CD4-positive, alpha-beta T cell treated with Interleukin-6 at 100 ng/mL for 8 hours (primary cell): Measurements from ENCODE around the gene IL2RA.

ENCODE experiments used
- DNase-seq: peaks from one replicate; pipeline ENCODE4 v3.0.0-alpha.2; 2020; ENCODE audit warnings: mixed read lengths, low spot score

Gene IL2RA

DNA sequence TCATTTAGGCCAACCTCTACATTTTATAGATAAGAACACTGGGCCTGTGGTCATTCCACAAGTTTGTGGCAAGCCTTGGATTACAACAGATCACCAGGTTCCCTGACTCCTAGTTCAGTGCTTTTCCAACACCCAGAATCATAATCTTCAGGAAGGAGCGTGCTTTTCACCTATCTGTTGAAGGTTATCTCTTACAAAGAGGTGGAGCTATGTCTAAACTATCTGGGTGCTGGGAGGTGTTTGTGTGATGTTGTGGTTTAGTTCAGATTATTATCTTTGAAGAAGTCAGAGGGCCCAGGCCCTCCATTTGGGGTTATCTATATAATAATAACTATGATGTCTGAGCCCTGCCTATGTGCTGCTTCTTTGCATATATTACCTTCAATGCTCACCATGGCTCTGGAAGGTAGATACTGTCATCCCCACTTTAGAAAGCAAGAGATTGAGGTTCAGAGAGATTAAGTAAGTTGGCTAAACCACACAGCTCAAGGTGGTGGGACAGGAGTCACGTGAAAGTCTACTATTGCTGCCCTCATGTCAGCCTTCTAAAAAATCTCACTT is 24.0 kb downstream of the IL2RA start:
- peak; percentile 49 for DNase-seq

DNA sequence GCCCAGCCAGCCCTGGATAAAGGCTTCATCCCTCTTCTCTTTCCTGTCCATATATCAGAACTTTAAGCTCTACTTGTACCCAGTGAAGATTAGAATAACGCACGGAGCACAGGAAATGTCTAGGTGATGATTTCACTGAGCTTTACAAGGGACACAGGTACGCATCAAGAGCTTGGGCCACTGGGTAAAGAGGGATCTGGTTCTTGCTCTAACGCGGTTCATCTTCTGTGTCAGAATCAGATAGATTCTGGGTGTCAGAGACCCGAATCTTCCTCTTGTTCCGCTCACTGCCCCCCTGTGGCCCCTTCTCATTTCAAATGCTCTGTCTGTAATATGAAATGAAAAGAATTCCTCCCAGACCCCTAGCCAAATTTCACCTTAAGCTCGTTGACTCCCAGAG is 24.7 kb downstream of the IL2RA start:
- no peak for DNase-seq

DNA sequence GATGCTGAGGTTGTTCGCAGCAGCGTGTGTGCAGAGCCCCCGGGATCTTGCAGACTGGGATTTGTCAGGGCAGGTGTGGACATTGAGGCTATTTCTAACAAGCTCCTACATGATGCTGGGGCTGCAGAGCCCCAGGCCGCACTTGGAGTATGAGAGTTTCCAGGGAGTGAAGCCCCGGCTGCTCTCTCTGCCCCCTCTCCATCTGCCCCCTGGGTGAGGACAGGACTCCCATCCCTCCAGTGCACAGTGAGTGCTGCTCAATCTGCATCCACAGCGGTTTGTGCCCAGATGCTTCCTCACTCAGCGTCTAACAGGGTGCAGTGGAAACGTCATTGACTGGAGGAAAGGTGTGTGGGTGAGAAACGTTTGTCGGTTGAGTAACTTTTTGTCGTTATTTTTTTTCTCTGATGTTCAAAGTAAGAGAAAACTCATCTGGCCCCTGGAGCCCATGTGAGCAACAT is 25.3 kb downstream of the IL2RA start:
- DNase-seq, result peak; percentile 28

DNA sequence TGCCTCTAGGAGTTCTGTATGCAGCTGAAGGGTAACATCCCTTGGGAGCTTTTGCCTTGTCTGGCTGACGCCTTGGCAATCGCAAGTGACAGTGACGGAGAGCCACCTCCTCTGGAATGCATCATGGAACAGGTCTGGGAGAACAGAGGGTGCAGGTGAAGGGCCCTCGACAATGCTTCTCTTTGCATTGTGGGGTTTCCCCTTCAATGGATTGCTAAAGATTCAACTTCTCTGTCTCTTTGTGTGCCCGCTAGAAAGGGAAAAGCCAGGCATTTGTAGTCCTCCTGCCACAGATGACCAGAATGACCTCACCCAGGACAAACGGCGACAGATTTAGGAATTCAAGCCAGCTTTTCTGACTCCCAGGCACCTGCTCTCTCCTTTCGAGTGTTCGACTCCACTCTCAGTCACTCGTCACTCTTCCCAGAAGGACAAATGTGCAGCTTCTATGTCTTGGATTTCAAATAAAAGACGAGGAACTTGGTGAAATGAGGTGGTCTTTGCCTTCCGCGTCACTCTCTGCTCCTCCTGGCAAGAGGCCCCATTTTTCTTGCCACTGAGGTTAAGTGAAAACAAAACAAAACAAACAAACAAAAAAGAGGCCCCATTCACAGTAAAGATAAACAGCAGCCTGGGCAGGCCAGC is 26.1 kb downstream of the IL2RA start:
- no peak for DNase-seq

DNA sequence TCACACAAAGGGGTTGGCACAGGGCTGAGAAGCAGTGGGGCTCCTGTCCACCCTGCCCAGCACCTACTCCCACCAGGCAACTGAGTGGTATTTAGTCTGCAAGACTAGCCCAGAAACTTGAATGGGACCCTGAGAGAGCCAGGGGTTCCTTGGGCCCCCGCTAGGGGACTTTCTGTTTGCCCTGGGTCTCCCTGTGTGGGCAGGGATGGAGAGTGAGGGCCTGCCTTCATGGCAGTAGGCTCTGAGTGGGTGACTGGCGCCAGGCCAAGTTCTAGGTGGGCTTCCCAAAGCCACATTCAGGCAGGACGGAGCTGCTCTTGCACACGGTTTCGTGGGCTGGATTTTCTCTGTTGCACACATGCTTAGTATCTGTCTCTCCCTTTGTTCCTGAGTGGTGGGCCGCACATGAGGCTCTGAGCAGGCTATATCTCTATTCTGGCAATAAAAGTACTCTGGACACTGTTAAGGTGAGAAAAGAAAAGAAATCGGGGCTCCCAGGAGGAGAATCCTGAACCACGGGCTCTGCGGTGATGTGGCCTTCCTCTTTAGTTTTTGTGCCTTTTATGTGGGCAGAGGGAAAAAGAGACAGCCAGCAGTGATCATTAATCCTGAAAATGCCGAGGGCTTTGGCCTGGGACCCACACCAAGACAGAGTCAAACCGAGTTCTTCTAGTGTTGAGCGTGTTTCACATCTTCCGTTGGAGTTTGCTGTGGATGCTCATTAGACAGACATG is 26.9 kb downstream of the IL2RA start:
- no peak for DNase-seq

DNA sequence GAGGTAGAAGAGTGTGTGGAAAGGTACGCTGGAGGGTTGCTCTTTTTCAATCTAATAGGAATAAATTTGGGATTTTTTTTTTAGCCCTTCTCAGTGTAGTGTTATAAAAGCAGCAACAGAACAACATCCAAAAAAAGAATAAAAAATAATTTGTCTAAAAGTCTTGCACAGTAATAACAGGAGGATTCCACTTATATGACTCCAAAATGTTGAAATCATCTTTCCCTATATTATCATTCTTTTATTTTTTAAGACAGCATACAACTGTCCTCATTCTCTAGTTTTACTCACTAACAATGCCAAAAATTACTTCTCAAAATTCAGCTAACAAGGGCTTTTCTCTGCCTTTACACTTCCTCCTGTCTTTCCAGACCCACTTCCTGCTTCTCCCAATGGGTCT is 27.8 kb downstream of the IL2RA start:
- no peak for DNase-seq

DNA sequence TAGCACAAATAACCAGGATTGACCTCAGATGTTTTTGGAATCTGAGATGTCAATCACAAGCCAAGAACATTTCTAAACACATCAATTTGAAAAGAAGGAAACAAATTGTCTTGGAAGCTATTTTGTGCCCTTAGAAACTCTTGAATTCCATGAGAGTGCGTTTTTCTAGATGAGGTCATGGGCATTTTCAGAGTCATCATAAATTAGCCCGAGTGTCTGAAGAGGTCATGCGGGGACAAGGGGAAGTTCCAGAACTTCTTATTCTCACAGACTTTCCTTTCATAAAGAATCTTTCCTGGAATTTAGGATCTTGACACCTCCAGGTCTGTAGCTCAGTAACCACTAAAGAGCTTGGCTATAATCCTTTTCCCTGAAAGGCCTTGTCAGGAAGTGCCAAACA is 28.2 kb downstream of the IL2RA start:
- DNase-seq, result no peak

DNA sequence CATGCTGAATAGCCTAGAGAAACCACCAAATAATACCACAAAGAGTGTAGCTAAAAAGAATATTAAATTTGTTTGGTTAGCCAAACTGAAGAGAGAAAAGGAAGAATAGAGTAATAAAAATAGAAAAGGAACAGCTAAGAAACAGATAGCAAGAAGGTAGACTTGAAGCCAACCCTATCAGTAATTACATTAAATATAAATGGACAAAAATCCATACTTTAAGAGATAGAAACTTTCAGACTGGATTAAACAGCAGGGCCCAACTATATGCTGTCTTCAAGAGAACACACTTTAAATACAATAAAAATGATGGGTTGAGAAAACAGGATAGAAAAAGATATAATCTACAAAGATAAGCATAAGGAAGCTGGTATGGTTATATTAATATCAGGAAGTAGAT is 31.2 kb downstream of the IL2RA start:
- no peak for DNase-seq

DNA sequence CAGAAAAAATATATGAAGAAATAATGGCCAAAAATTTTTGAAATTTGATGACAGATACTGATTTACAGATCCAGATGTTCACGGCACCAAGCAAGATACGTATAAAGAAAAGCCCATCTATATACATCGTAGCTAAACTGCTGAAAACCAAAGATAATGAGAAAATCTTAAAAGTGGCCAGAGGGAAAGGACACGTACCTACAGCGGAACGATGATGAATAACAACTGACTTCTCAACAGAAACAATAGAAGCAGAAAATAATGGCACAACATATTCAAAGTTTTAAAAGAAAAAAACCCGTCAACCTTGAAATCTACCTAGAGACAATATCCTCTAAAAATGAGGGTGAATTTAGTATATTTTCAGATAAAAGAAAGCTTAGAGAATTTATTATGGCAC is 31.9 kb downstream of the IL2RA start:
- DNase-seq, result no peak

DNA sequence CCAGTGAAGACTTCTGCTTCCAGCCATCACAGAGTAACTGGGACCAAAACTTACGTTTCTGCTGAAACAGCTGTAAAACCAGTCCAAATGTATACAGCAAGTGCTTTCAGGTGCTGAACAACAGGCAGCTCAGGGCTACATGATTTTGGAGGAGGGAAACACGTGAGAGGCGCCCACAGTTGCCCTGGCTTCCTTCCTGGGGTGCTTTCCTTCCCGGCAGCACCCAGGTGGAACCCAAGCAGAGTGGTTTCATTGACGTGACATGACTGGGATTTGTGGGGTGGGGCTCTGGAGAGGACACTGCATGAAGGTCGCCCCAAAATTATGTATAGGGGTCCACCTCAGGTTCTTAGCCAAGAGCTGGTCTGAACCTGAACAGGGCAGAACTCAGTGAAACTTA is 34.2 kb downstream of the IL2RA start:
- DNase-seq, result no peak

DNA sequence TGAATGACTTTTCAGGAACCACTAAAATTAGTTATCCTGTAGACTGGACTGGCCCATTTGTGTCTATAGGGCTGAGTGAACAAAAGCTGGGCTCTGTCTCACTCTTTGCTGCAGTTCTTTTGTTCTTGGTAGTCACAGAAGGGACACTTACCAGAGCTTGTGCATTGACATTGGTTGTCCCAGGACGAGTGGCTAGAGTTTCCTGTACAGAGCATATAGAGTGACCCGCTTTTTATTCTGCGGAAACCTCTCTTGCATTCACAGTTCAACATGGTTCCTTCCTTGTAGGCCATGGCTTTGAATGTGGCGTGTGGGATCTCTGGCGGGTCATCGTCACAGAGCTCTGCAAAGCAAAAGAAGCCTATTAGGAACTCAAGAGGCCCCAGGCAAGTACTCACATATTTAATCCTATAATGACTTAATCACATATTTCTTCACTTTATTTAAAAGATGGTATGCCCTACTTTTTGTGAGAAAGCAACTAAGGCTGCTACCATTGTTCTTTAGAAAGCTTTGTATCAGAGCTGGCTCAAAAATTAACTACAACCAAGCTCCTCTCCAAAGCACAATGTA is 36.4 kb downstream of the IL2RA start:
- no peak for DNase-seq

DNA sequence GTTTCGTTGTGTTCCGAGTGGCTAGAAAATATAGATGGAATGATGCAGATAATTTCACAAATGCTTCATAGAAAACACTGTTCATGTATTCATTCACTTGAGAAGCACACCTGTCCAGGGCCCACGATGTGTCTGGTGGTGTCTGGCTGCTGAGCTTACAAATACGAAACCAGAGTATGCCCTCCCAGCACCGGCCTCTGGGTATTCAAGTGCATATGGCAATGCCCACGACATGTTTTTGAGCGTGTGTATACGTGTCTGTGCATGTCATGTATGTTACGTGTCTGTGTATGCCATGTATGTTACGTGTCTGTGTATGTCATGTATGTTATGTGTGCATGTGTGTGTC is 37.9 kb downstream of the IL2RA start:
- no peak for DNase-seq

DNA sequence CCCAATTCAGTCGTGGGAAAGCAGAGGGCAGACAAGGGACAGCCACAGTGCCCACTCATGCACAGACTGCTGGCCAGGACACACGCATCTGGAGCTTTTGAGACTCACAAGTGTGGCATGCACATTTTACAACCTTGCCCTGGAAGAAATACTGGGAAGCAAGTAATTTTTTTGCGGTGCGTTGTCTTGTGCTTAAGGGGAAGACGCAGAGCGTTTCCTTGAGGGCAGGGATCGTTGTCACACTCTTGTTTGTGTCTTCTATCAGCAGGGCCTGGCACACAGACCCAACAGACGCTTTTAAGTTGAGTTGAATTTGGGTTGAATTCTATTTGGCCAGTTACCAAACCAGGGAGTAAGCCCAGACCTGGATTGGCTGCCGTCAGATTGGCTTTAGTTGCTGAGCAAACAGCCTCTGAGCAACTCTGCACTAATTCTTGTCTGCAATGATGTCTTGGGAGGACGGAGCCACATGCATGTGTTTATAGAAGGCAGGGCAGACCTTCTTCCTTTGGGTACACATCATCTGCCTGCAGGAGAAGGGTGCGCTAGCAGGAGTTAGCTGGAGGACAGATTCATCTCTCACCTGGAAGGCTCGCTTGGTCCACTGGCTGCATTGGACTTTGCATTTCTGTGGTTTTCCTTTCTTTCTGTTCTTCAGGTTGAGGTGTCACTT is 38.4 kb downstream of the IL2RA start:
- no peak for DNase-seq

DNA sequence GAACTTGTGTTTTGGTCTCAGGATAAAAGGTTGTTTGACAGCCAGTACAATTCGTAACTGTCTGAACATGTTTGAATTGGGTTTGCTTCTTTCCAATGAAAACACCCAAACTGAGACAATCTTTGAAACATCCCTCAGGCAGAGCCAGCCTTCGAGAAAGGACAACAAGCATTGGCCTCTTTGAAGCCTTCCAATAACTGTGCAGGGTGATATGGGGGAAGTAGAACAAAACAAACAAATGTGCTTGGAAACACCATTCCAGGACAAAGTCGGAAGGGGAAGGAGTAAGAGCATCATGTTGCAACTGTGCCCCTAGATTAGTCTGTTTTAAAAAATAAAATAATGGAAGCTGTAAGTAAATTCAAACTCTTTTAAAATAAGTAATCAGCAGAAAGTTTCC is 39.5 kb downstream of the IL2RA start:
- no peak for DNase-seq

DNA sequence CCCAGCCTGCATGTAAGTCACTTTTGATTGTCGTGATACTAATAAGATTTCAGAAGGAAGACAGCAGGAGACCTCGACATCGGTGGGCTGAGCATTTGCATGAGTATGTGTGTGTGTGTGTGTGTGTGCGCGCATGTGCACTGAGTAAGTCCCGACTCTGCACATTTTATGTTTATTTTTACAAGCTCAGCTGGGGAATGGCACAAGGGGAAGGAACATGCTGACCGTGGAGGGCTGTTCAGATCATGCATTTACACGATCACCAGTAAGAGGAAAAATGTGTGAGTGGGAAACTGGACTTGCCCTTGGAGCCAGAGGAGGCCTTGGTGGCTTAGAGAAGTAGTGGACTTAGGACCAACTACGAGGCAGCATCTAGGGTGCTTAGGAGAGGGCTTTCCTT is 41.3 kb downstream of the IL2RA start:
- no peak for DNase-seq

DNA sequence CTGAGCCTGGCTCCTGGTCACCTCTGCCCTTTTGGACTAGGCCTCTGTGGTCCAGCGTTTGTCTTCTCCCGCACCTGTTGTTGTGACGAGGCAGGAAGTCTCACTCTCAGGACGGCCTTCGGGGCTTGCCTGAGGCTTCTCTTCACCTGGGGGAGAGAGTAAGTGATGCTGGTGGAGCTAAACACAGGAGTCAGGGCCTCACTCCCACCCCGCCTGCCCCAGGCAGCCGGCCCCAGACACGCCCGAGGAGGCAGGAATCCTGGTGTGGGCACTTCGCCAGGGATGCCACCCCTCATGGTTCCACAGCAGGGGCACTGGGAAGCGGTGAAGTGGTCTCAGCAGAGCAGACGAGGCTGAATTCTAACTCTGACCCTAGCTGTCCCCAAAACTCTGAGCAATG is 42.4 kb downstream of the IL2RA start:
- no peak for DNase-seq

DNA sequence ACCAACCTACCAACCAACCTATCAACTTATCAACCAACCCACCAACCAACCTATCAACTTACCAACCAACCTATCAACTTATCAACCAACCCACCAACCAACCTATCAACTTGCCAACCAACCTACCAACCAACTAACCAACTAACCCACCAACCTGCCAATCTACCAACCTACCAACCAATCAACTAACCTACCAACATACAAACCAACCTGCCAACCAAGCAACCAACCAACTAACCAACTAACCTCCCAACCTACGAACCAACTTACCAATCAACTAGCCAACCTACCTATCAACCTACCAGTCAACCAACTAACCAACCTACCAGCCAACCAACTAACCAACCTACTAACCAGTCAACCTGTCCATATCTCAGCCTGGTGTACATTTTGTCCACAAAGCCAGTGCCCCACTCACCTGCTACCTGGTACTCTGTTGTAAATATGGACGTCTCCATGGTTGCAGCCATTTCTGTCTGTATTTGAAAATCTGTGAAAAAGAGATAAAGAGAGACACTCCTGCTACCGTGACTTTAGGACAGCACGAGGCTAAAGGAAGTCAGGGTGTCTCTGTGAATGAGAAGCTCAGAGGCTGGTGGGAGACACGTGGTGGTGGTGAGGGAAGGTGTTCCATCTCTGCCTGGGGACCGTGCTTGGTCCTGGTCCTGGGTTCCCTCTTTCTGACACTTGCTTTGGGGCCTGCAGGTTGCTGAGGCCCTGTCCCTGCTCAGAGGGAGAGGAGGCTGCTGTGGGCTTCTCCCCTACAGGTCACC is 43.0 kb downstream of the IL2RA start:
- DNase-seq, result no peak

DNA sequence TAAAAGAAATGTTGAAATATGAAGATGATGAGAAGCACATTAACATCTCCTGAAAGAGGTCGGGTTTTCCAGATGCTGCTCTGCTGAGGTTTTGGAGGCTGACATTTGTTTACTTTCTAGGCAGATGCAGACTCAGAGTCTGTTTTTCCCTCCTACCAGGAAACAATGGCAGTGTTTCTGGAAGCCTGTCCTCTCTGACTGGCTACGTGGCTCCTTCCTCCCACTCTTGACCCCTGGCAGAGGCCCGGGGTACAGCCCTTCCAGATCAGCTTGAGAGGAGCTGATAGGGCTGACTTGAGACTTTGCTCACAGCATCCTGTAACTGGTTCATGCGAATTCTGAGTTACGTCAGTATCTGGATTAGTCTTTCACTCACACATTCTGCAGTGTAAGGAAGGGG is 43.7 kb downstream of the IL2RA start:
- no peak for DNase-seq

DNA sequence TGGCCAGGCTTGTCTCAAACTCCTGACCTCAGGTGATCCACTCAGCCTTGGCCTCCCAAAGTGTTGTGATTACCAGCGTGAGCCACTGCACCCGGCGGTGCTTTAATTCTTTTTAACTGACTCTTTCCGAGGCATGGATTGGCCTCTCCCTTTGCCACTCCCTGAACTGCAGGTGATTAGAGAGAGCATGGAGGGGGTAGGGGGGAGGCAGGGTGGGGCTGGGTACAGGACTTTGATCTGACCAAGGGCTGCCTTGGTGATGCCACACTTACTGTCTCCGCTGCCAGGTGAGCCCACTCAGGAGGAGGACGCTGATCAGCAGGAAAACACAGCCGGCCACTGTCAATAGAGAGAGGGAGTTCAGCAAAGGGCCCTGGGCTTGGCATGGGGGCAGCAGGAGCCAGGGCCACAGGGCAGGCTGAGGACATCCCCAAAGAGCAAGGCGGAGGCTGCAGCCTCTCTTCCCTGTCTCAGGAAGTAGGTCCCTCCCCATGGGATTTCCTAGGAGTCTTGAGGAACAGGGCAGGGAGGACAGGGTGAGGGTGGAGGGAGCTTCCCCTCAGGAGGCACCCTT is 44.3 kb downstream of the IL2RA start:
- no peak for DNase-seq

DNA sequence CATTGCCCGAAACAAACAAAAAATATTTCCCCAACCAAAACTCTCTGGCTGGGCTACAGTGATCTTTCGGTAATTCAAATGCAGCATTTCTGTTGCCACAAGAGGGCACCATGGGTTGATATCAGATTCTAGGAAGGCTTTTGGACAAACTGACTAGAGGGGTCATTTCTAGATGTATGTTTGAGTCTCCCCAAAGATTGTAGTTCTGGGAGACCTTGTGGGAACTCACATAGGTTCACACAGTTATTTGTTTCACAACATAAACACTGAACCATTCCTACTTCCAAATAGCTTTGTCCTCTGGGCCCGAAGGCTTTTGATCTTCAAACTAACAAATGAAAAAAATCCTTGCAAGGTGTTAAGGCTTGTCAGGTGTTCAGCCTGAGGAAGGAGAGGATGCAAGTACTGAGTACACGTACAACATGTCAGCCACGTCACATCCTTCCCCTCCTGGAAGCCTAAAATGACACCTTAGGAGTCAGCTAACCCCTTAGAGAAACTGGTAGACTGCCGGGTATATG is 47.9 kb downstream of the IL2RA start:
- DNase-seq, result peak; percentile 75

DNA sequence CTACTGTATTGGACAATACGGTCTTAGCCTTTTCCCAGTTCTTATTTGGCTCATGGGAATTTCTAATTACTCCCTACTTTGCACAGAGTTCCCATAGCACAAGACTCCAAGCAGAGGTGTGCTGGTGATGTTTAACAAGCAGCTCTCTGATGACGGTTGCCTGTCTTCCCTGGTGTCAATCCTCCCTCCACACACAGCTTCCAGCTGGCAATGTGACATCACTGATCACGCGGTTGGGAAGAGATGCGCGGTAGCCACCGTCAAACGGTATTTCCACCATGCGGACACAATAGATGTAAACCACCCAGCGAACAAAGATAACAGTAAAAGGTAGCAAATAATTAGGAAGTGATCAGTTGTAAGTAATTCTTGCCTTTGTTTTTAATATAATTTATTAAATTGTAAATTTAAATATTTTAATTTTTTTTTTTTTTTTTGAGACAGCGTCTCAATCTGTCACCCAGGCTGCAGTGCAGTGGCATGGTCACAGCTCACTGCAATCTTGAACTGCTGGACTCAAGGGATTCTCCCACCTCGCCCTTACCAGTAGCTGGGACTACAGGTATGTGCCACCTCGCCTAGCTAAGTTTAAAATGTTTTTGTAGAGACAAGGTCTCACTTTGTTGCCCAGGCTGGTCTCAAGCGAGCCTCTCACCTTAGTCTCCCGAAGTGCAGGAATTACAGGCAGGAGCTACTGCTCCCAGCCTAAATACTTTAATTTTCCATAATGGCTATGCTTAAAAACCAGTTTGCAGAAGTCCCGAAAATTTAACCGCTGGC is 48.6 kb downstream of the IL2RA start:
- DNase-seq, result no peak
